ENCODE data around the gene DARS2.

DNA sequence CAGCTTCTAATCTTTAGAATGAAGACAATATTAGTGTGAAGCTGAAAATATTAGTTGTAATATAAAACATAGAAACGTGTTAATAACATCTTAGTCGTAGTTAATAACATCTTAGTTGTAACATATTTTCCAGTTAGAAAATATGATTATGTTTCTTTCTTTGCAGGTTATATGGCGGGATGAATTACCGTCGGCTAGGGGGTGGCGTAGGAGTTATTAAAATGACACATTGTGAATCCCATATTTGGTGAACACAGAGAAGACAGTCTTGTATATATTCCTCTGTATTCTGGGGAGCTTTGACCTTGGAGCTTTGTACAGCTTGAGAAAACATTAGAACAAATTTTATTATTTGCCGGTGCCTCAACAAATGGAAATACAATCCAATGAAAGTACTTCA, 39.5 kb upstream of the DARS2 start:
- TF ChIP-seq, protein P1, sequence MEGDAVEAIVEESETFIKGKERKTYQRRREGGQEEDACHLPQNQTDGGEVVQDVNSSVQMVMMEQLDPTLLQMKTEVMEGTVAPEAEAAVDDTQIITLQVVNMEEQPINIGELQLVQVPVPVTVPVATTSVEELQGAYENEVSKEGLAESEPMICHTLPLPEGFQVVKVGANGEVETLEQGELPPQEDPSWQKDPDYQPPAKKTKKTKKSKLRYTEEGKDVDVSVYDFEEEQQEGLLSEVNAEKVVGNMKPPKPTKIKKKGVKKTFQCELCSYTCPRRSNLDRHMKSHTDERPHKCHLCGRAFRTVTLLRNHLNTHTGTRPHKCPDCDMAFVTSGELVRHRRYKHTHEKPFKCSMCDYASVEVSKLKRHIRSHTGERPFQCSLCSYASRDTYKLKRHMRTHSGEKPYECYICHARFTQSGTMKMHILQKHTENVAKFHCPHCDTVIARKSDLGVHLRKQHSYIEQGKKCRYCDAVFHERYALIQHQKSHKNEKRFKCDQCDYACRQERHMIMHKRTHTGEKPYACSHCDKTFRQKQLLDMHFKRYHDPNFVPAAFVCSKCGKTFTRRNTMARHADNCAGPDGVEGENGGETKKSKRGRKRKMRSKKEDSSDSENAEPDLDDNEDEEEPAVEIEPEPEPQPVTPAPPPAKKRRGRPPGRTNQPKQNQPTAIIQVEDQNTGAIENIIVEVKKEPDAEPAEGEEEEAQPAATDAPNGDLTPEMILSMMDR (IDR thresholded peaks at IDR 0.05; ENCODE audit: insufficient read depth, low read depth, low read length): no peak
- no peak for TF ChIP-seq EZH2 (IDR thresholded peaks at IDR 0.05; ENCODE audit: insufficient read depth, low read length)
